Endodermal cell (in vitro differentiated cells): ENCODE measurements around the gene ACADS. TPM values are rescaled to one million over a fixed set of nuclear protein-coding genes. Genes with fewer than 3 reads are reported as not detected.

Source experiments
- DNase-seq: peaks from one replicate; pipeline ENCODE4 v3.0.0-alpha.2; 2017
- H3K27ac ChIP-seq: 2 replicates; pipeline ENCODE4 v1.5.1; 2013; ENCODE audit warnings: mild to moderate bottlenecking, low read depth, low read length, moderate library complexity
- H3K27me3 ChIP-seq: 2 replicates; pipeline ENCODE4 v1.6.1; 2013; ENCODE audit warnings: mild to moderate bottlenecking, low read length, moderate library complexity; ENCODE audit not compliant: insufficient read depth, control insufficient read depth, poor library complexity, severe bottlenecking
- H3K36me3 ChIP-seq: 2 replicates; pipeline ENCODE4 v1.7.0; 2013; ENCODE audit warnings: mild to moderate bottlenecking, low read length, moderate library complexity; ENCODE audit not compliant: control insufficient read depth, insufficient read depth
- H3K4me1 ChIP-seq: one replicate; pipeline ENCODE4 v1.7.0; 2013; ENCODE audit warnings: low read length; ENCODE audit not compliant: control insufficient read depth, insufficient read depth
- H3K4me3 ChIP-seq: 2 replicates; pipeline ENCODE4 v1.5.1; 2013; ENCODE audit warnings: mild to moderate bottlenecking, low read length, moderate library complexity
- H3K9ac ChIP-seq: 2 replicates; pipeline ENCODE4 v1.6.1; 2013; ENCODE audit warnings: mild to moderate bottlenecking, low read length, moderate library complexity; ENCODE audit not compliant: poor library complexity, severe bottlenecking; ENCODE audit errors: extremely low read depth
- H3K9me3 ChIP-seq: 2 replicates; pipeline ENCODE4 v1.6.1; 2013; ENCODE audit warnings: mild to moderate bottlenecking, low read length, moderate library complexity; ENCODE audit not compliant: control insufficient read depth
- H3K27ac Mint-ChIP-seq: 2 replicates; pipeline ENCODE4 v1.8.0; 2020; ENCODE audit warnings: mixed read lengths
- H3K27me3 Mint-ChIP-seq: 2 replicates; pipeline ENCODE4 v1.8.0; 2021; ENCODE audit warnings: mild to moderate bottlenecking, mixed read lengths; ENCODE audit not compliant: insufficient read depth
- H3K36me3 Mint-ChIP-seq: 2 replicates; pipeline ENCODE4 v1.8.0; 2020; ENCODE audit warnings: low read depth, mixed read lengths
- H3K4me1 Mint-ChIP-seq: 2 replicates; pipeline ENCODE4 v1.8.0; 2020; ENCODE audit warnings: mixed read lengths
- H3K4me3 Mint-ChIP-seq: 2 replicates; pipeline ENCODE4 v1.8.0; 2020; ENCODE audit warnings: mild to moderate bottlenecking, moderate library complexity, mixed read lengths
- H3K9me3 Mint-ChIP-seq: 2 replicates; pipeline ENCODE4 v1.8.0; 2020; ENCODE audit warnings: mild to moderate bottlenecking, mixed read lengths
- CTCF ChIP-seq: fragments of 200-600 bp; sonication (generic); conservative IDR thresholded peaks from 2 replicates; pipeline ENCODE4 v1.5.0; 2021; ENCODE audit warnings: antibody characterized with exemption, mild to moderate bottlenecking
- WGBS, 2 experiments: methylation state at CpG; one replicate each; pipeline versions ENCODE4 v1.1.5 to v1.1.7; 2013; ENCODE audit warnings: missing lambda C conversion rate in 2 of 2, mixed read lengths in 1 of 2; ENCODE audit not compliant: insufficient coverage in 1 of 2, insufficient read length in 1 of 2; 5-methylcytosine and 5-hydroxymethylcytosine counted together
- total RNA-seq, 2 donors: library from RNA; stranded (reverse); fragmentation: NEBNext Ultra II Directional in 1 of 2; extraction: Animal tissue kit (Norgen Biotek cat#: 25700) in 1 of 2; gene quantifications; 2 replicates in 1 of 2; 3 replicates in 1 of 2; pipeline ENCODE4 v1.2.1, GENCODE V29; 2021

Gene ACADS
- total RNA-seq, 2 donors from 2014 or later = 8.0 to 9.2 TPM

GRCh38 chr12:120721866-120722265, 3.8 kb upstream of the ACADS start:
- Histone ChIP-seq H3K27me3 (no peaks in the 10 kb centered on the region), H3K9ac (no peak overlapping the region), H3K9me3 (no peaks in the 10 kb centered on the region), H3K27ac (no peak overlapping the region), H3K4me1 (no peaks in the 10 kb centered on the region), H3K4me3 (no peak overlapping the region), H3K36me3 (peaks cover 71% of the 10 kb centered on the region)
- TF ChIP-seq CTCF = no peak
- H3K36me3 Mint-ChIP-seq = peaks cover 65% of the 10 kb centered on the region
- H3K4me3 Mint-ChIP-seq = no peak overlapping the region
- WGBS, 2 experiments = 89 to 100% methylated on average over 1 to 3 of the region's 3 CpGs
- no peak for DNase-seq
- H3K27me3 Mint-ChIP-seq = peaks cover 3% of the 10 kb centered on the region
- no peaks in the 10 kb centered on the region for H3K9me3 Mint-ChIP-seq
- no peak overlapping the region for H3K27ac Mint-ChIP-seq
- peaks cover 18% of the 10 kb centered on the region for H3K4me1 Mint-ChIP-seq

DNA sequence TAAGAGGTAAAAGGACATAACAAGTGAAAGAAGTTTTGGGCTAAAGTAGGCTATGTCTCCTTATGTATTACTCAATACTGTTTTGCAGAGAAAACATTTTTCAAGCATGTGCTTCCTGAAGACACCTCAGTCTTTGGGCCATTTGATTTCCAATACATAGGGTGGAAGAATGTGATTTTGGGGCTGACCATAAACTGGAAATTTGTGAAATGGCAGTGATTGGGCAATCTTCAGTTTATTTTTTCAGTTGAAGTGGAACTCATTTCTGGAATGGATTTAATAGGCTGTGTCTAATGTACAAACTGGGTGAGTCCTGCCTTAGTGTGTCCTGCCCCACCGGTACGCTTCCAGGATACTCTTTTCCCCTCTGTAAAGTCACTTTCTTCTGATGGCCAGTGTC, 2.8 kb upstream of the ACADS start:
- no peaks in the 10 kb centered on the region for H3K9me3 ChIP-seq
- no peak overlapping the region for H3K4me3 ChIP-seq
- Mint-ChIP-seq H3K4me1 (peaks cover 18% of the 10 kb centered on the region), H3K4me3 (no peak overlapping the region), H3K9me3 (no peaks in the 10 kb centered on the region), H3K27ac (no peak overlapping the region), H3K27me3 (peaks cover 3% of the 10 kb centered on the region), H3K36me3 (peaks cover 63% of the 10 kb centered on the region)
- H3K27ac ChIP-seq = no peak overlapping the region
- TF ChIP-seq CTCF = no peak
- DNase-seq = no peak
- H3K36me3 ChIP-seq = peaks cover 63% of the 10 kb centered on the region
- H3K4me1 ChIP-seq = no peaks in the 10 kb centered on the region
- no peaks in the 10 kb centered on the region for H3K27me3 ChIP-seq
- H3K9ac ChIP-seq = no peak overlapping the region
- whole genome bisulfite sequencing, 2 experiments = 89 to 91% methylated on average over 2 of the region's 2 CpGs

DNA sequence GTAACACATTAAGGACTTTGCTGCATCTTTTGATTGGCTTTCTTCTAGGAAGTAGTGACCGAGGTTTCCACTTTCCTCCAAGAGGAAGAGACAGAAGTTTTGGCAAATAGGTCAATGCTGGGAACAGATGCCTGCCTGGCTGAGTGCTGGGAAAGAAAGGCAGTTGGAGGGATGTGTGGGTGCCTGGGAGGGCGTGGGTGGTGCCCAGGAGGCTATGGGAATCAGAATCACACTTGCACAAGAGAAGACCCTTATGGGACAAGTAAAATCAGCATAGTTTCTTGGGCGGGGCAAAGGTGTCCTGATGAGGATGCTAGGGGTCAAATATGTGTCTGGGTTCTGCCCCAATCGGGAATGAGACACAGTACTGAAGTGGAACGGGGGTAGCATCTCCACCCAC, 906 bp upstream of the ACADS start:
- WGBS, 2 experiments = 91% methylated on average over 4 to 5 of the region's 5 CpGs
- peaks cover 15% of the 10 kb centered on the region for H3K4me1 Mint-ChIP-seq
- DNase-seq = no peak
- peaks cover 3% of the 10 kb centered on the region for H3K27me3 Mint-ChIP-seq
- no peaks in the 10 kb centered on the region for H3K9me3 ChIP-seq
- peak overlapping the region; percentile 86 for H3K4me3 ChIP-seq
- peaks cover 50% of the 10 kb centered on the region for H3K36me3 ChIP-seq
- no peaks in the 10 kb centered on the region for H3K27me3 ChIP-seq
- peaks cover 55% of the 10 kb centered on the region for H3K36me3 Mint-ChIP-seq
- H3K27ac ChIP-seq = no peak overlapping the region
- H3K4me3 Mint-ChIP-seq = peak overlapping the region; percentile 68
- no peaks in the 10 kb centered on the region for H3K4me1 ChIP-seq
- TF ChIP-seq CTCF = no peak
- H3K9me3 Mint-ChIP-seq = no peaks in the 10 kb centered on the region
- H3K27ac Mint-ChIP-seq = no peak overlapping the region
- no peak overlapping the region for H3K9ac ChIP-seq
